ENCODE results near the gene PRKG1. TPM values are rescaled to one million over a fixed set of nuclear protein-coding genes. Genes with fewer than 3 reads are reported as not detected.

Gene PRKG1
- total RNA-seq, 1 experiment from 2014 or later, result 16.5 TPM

DNA sequence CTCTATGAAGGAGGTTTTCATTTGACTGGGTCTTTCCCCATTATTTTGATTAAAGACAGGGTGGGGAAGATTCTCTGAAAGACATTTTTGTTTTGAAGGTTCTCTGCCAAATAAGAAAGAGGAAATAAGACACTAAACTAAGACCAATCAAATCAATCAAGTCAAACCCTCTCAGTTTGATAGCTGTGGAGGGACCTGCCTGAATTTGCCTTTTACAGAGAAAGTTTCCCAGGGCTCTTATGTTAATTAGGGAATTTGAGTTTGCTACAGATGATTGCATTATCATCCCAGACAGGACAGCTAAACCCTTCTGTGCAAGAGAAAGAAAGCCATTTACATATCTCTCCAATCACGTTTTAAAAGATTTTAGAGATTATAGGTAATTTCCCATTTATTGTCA, 545.1 kb downstream of the PRKG1 start (continued):
- TF ChIP-seq, protein P1, sequence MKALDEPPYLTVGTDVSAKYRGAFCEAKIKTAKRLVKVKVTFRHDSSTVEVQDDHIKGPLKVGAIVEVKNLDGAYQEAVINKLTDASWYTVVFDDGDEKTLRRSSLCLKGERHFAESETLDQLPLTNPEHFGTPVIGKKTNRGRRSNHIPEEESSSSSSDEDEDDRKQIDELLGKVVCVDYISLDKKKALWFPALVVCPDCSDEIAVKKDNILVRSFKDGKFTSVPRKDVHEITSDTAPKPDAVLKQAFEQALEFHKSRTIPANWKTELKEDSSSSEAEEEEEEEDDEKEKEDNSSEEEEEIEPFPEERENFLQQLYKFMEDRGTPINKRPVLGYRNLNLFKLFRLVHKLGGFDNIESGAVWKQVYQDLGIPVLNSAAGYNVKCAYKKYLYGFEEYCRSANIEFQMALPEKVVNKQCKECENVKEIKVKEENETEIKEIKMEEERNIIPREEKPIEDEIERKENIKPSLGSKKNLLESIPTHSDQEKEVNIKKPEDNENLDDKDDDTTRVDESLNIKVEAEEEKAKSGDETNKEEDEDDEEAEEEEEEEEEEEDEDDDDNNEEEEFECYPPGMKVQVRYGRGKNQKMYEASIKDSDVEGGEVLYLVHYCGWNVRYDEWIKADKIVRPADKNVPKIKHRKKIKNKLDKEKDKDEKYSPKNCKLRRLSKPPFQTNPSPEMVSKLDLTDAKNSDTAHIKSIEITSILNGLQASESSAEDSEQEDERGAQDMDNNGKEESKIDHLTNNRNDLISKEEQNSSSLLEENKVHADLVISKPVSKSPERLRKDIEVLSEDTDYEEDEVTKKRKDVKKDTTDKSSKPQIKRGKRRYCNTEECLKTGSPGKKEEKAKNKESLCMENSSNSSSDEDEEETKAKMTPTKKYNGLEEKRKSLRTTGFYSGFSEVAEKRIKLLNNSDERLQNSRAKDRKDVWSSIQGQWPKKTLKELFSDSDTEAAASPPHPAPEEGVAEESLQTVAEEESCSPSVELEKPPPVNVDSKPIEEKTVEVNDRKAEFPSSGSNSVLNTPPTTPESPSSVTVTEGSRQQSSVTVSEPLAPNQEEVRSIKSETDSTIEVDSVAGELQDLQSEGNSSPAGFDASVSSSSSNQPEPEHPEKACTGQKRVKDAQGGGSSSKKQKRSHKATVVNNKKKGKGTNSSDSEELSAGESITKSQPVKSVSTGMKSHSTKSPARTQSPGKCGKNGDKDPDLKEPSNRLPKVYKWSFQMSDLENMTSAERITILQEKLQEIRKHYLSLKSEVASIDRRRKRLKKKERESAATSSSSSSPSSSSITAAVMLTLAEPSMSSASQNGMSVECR (CRISPR knock-in tag; IDR thresholded peaks at IDR 0.05; ENCODE audit: borderline replicate concordance), result no peak
- TF ChIP-seq JUN (CRISPR knock-in tag; IDR thresholded peaks at IDR 0.05), result no peak
- no peak for TF ChIP-seq RORB (CRISPR knock-in tag; IDR thresholded peaks at IDR 0.05)
- TF ChIP-seq, protein P2, sequence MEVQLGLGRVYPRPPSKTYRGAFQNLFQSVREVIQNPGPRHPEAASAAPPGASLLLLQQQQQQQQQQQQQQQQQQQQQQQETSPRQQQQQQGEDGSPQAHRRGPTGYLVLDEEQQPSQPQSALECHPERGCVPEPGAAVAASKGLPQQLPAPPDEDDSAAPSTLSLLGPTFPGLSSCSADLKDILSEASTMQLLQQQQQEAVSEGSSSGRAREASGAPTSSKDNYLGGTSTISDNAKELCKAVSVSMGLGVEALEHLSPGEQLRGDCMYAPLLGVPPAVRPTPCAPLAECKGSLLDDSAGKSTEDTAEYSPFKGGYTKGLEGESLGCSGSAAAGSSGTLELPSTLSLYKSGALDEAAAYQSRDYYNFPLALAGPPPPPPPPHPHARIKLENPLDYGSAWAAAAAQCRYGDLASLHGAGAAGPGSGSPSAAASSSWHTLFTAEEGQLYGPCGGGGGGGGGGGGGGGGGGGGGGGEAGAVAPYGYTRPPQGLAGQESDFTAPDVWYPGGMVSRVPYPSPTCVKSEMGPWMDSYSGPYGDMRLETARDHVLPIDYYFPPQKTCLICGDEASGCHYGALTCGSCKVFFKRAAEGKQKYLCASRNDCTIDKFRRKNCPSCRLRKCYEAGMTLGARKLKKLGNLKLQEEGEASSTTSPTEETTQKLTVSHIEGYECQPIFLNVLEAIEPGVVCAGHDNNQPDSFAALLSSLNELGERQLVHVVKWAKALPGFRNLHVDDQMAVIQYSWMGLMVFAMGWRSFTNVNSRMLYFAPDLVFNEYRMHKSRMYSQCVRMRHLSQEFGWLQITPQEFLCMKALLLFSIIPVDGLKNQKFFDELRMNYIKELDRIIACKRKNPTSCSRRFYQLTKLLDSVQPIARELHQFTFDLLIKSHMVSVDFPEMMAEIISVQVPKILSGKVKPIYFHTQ (CRISPR knock-in tag; IDR thresholded peaks at IDR 0.05), result no peak
- no peak for TF ChIP-seq NR3C1 (CRISPR knock-in tag; conservative IDR thresholded peaks at IDR 0.05; ENCODE audit: low read depth)
- no peak for TF ChIP-seq KAT7 (CRISPR knock-in tag; IDR thresholded peaks at IDR 0.05; ENCODE audit: borderline replicate concordance)
- TF ChIP-seq, protein P3, sequence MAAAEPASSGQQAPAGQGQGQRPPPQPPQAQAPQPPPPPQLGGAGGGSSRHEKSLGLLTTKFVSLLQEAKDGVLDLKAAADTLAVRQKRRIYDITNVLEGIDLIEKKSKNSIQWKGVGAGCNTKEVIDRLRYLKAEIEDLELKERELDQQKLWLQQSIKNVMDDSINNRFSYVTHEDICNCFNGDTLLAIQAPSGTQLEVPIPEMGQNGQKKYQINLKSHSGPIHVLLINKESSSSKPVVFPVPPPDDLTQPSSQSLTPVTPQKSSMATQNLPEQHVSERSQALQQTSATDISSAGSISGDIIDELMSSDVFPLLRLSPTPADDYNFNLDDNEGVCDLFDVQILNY (CRISPR knock-in tag; IDR thresholded peaks at IDR 0.05), result no peak
- TF ChIP-seq GABPB1 (CRISPR knock-in tag; IDR thresholded peaks at IDR 0.05), result no peak
- TF ChIP-seq HMGA2 (CRISPR knock-in tag; IDR thresholded peaks at IDR 0.05), result no peak

DNA sequence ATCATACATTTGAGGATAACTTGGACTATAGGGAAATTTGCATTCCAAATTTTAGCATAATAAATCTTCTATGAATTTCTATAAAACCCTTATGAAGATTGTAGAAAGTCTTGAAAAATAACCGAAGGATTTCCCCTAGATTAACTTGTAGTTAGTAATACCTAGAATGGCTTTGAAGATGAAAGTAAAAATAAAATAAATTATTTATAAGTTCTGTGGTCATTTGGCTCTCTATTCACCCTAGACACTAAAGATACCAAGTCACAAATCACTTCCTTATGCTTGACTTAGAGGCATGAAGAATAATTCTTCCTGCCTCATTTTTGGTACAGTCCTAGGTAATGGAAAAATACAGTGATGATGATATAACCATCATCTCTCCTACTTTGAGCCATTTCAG, 545.8 kb downstream of the PRKG1 start:
- Mint-ChIP-seq H3K4me3 (no peak overlapping the region), H3K27me3 (ENCODE audit: low read depth) (no peaks in the 10 kb centered on the region), H3K9me3 (no peaks in the 10 kb centered on the region), H3K4me1 (peaks cover 11% of the 10 kb centered on the region), H3K36me3 (no peaks in the 10 kb centered on the region), H3K27ac (no peak overlapping the region)
- no peak for DNase-seq (ENCODE audit: low spot score)
- CTCF ChIA-PET, result no interaction called here
- ATAC-seq, result no peak
- POLR2A ChIA-PET, result no interaction called here
- no peak for TF ChIP-seq ELF4 (CRISPR knock-in tag; IDR thresholded peaks at IDR 0.05; ENCODE audit: low read depth)
- no peak for TF ChIP-seq ZNF317 (CRISPR knock-in tag; IDR thresholded peaks at IDR 0.05; ENCODE audit: borderline replicate concordance, low read depth)
- TF ChIP-seq, protein P4, sequence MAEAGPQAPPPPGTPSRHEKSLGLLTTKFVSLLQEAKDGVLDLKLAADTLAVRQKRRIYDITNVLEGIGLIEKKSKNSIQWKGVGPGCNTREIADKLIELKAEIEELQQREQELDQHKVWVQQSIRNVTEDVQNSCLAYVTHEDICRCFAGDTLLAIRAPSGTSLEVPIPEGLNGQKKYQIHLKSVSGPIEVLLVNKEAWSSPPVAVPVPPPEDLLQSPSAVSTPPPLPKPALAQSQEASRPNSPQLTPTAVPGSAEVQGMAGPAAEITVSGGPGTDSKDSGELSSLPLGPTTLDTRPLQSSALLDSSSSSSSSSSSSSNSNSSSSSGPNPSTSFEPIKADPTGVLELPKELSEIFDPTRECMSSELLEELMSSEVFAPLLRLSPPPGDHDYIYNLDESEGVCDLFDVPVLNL (CRISPR knock-in tag; IDR thresholded peaks at IDR 0.05; ENCODE audit: borderline replicate concordance, low read depth), result no peak
- TF ChIP-seq ZNF396 (CRISPR knock-in tag; IDR thresholded peaks at IDR 0.05; ENCODE audit: borderline replicate concordance), result no peak
- TF ChIP-seq ZNF138 (CRISPR knock-in tag; conservative IDR thresholded peaks at IDR 0.05), result no peak
- no peak for TF ChIP-seq FOXJ3 (CRISPR knock-in tag; IDR thresholded peaks at IDR 0.05; ENCODE audit: borderline replicate concordance)
- TF ChIP-seq, protein P5, sequence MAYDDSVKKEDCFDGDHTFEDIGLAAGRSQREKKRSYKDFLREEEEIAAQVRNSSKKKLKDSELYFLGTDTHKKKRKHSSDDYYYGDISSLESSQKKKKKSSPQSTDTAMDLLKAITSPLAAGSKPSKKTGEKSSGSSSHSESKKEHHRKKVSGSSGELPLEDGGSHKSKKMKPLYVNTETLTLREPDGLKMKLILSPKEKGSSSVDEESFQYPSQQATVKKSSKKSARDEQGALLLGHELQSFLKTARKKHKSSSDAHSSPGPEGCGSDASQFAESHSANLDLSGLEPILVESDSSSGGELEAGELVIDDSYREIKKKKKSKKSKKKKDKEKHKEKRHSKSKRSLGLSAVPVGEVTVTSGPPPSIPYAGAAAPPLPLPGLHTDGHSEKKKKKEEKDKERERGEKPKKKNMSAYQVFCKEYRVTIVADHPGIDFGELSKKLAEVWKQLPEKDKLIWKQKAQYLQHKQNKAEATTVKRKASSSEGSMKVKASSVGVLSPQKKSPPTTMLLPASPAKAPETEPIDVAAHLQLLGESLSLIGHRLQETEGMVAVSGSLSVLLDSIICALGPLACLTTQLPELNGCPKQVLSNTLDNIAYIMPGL (CRISPR knock-in tag; IDR thresholded peaks at IDR 0.05), result no peak
- TF ChIP-seq, protein P1 (CRISPR knock-in tag; IDR thresholded peaks at IDR 0.05; ENCODE audit: borderline replicate concordance), result no peak
- TF ChIP-seq ZNF263 (CRISPR knock-in tag; IDR thresholded peaks at IDR 0.05; ENCODE audit: low read depth), result no peak
- no peak for TF ChIP-seq NR3C1 (CRISPR knock-in tag; conservative IDR thresholded peaks at IDR 0.05; ENCODE audit: low read depth)
- no peak for TF ChIP-seq EMX1 (CRISPR knock-in tag; IDR thresholded peaks at IDR 0.05)
- TF ChIP-seq, protein P6, sequence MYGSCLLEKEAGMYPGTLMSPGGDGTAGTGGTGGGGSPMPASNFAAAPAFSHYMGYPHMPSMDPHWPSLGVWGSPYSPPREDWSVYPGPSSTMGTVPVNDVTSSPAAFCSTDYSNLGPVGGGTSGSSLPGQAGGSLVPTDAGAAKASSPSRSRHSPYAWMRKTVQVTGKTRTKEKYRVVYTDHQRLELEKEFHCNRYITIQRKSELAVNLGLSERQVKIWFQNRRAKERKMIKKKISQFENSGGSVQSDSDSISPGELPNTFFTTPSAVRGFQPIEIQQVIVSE (CRISPR knock-in tag; IDR thresholded peaks at IDR 0.05; ENCODE audit: borderline replicate concordance), result no peak
- TF ChIP-seq FOXP1 (CRISPR knock-in tag; IDR thresholded peaks at IDR 0.05; ENCODE audit: borderline replicate concordance), result no peak

Data from WTC11 (cell line).